Posterior cingulate gyrus (tissue), 11 donors: ENCODE data around the gene CMC2.

Experiments
- DNase-seq, 10 donors: peaks; one replicate each; pipeline versions ENCODE4 v3.0.0 to v3.0.0-alpha.2; 2020 to 2021; ENCODE audit warnings: mixed read lengths in 3 of 10
- intact Hi-C: fragments of 100-400 bp; cut with DNase I; formaldehyde crosslinking; loops from one replicate; pipeline ENCODE4 v1.15.1; 2023

Gene CMC2

GRCh38 chr16:81003610-81004460 is 2.9 kb downstream of the CMC2 start:
- intact Hi-C loops, result loop anchor here (1.0 to 10.0 kb wide), 3 partner anchors 73 to 311 kb away; partner anchors contain the start of genes C16orf46 and GAN

GRCh38 chr16:81003064-81003463 is 3.6 kb downstream of the CMC2 start:
- intact Hi-C loops, result loop anchor here (10.0 kb wide), 1 partner anchor 312 kb away; the partner anchor contains the start of gene GAN
- no peak for DNase-seq

More at GRCh38 chr16:81003610-81004460, 2.9 kb downstream of the CMC2 start:
- DNase-seq, result no peak

- intact Hi-C loops, result loop anchor here (10.0 kb wide), 1 partner anchor 313 kb away; the partner anchor contains the start of gene GAN
- DNase-seq, result no peak
Measured at GRCh38 chr16:81001330-81001729, 5.4 kb downstream of the CMC2 start.

- DNase-seq, result no peak
- intact Hi-C loops, result loop anchor here (10.0 kb wide), 1 partner anchor 314 kb away; the partner anchor contains the start of gene GAN
Measured at GRCh38 chr16:81000873-81001272, 5.8 kb downstream of the CMC2 start.

GRCh38 chr16:80997964-80998620 is 8.6 kb downstream of the CMC2 start:
- no peak for DNase-seq
- intact Hi-C loops, result no loop called here

GRCh38 chr16:80997139-80997798 is 9.4 kb downstream of the CMC2 start:
- DNase-seq, result no peak
- intact Hi-C loops, result no loop called here

GRCh38 chr16:80996688-80997138 is 10.0 kb downstream of the CMC2 start:
- intact Hi-C loops, result no loop called here
- DNase-seq, result no peak

GRCh38 chr16:80994451-80994850 is 12.2 kb downstream of the CMC2 start:
- intact Hi-C loops, result no loop called here
- no peak for DNase-seq

- DNase-seq, result no peak
- intact Hi-C loops, result no loop called here
Measured at GRCh38 chr16:80993834-80994233, 12.9 kb downstream of the CMC2 start.

GRCh38 chr16:80993307-80993706 is 13.4 kb downstream of the CMC2 start:
- no peak for DNase-seq

GRCh38 chr16:80992676-80993293 is 13.9 kb downstream of the CMC2 start:
- DNase-seq, result no peak
- intact Hi-C loops, result no loop called here

More at GRCh38 chr16:80993307-80993706, 13.4 kb downstream of the CMC2 start:
- intact Hi-C loops, result no loop called here

- DNase-seq, result no peak
- intact Hi-C loops, result no loop called here
Measured at GRCh38 chr16:80991792-80992430, 14.8 kb downstream of the CMC2 start.

- intact Hi-C loops, result no loop called here
- no peak for DNase-seq
Measured at GRCh38 chr16:80990978-80991377, 15.7 kb downstream of the CMC2 start.

GRCh38 chr16:80990577-80990976 is 16.1 kb downstream of the CMC2 start:
- intact Hi-C loops, result no loop called here
- DNase-seq, result no peak

GRCh38 chr16:80989801-80990200 is 16.9 kb downstream of the CMC2 start:
- DNase-seq, result no peak
- intact Hi-C loops, result no loop called here

- intact Hi-C loops, result no loop called here
Measured at GRCh38 chr16:80988756-80989155, 17.9 kb downstream of the CMC2 start.

GRCh38 chr16:80986557-80986956 is 20.1 kb downstream of the CMC2 start:
- intact Hi-C loops, result no loop called here
- DNase-seq, result no peak

More at GRCh38 chr16:80988756-80989155, 17.9 kb downstream of the CMC2 start:
- no peak for DNase-seq

- intact Hi-C loops, result no loop called here
- DNase-seq, result no peak
Measured at GRCh38 chr16:80985611-80986010, 21.1 kb downstream of the CMC2 start.

GRCh38 chr16:80984124-80984892 is 22.4 kb downstream of the CMC2 start:
- intact Hi-C loops, result no loop called here

More at GRCh38 chr16:80984124-80984892, 22.4 kb downstream of the CMC2 start:
- no peak for DNase-seq
